ENCODE results near the gene CHAT. TPM values are rescaled to one million over a fixed set of nuclear protein-coding genes. Genes with fewer than 3 reads are reported as not detected.

CHAT gene
- total RNA-seq, 1 experiment from 2014 or later, result 0.18 TPM

- Mint-ChIP-seq H3K27ac (ENCODE audit: unreplicated experiment) (no peak overlapping the region), H3K27me3 (ENCODE audit: insufficient read depth, unreplicated experiment) (peaks cover 6% of the 10 kb centered on the region), H3K9me3 (ENCODE audit: unreplicated experiment) (no peaks in the 10 kb centered on the region), H3K36me3 (ENCODE audit: insufficient read depth, unreplicated experiment) (no peaks in the 10 kb centered on the region), H3K4me3 (ENCODE audit: unreplicated experiment) (no peak overlapping the region), H3K4me1 (ENCODE audit: low read depth, unreplicated experiment) (no peaks in the 10 kb centered on the region)
- no peaks in the 10 kb centered on the region for H3K36me3 ChIP-seq (ENCODE audit: control insufficient read depth, insufficient read depth, low read length)
- POLR2A ChIA-PET, result no interaction called here
- CTCF ChIA-PET, result no interaction called here
- intact Hi-C loops (cut with micrococcal nuclease; ENCODE audit: unreplicated experiment), result no loop called here
- no peaks in the 10 kb centered on the region for H3K9me3 ChIP-seq
- no peak for DNase-seq
- no peak overlapping the region for H3K4me3 ChIP-seq (ENCODE audit: low read depth, low read length)
- H3K4me1 ChIP-seq, result no peaks in the 10 kb centered on the region
- H3K27me3 ChIP-seq (replicated peaks; ENCODE audit: control insufficient read depth, insufficient read depth, low read length), result no peaks in the 10 kb centered on the region
- TF ChIP-seq, protein P1, sequence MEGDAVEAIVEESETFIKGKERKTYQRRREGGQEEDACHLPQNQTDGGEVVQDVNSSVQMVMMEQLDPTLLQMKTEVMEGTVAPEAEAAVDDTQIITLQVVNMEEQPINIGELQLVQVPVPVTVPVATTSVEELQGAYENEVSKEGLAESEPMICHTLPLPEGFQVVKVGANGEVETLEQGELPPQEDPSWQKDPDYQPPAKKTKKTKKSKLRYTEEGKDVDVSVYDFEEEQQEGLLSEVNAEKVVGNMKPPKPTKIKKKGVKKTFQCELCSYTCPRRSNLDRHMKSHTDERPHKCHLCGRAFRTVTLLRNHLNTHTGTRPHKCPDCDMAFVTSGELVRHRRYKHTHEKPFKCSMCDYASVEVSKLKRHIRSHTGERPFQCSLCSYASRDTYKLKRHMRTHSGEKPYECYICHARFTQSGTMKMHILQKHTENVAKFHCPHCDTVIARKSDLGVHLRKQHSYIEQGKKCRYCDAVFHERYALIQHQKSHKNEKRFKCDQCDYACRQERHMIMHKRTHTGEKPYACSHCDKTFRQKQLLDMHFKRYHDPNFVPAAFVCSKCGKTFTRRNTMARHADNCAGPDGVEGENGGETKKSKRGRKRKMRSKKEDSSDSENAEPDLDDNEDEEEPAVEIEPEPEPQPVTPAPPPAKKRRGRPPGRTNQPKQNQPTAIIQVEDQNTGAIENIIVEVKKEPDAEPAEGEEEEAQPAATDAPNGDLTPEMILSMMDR (IDR thresholded peaks at IDR 0.05; ENCODE audit: insufficient read depth in 1 of 2, low read depth in 1 of 2, low read length in 1 of 2, severe bottlenecking in 1 of 2, unreplicated experiment in 1 of 2), result no peak
- no TSS peak for BruUV-seq (replicated peaks)
These were observed 97.1 kb downstream of the CHAT start for GRCh38 chr10:49710966-49711365.

DNA sequence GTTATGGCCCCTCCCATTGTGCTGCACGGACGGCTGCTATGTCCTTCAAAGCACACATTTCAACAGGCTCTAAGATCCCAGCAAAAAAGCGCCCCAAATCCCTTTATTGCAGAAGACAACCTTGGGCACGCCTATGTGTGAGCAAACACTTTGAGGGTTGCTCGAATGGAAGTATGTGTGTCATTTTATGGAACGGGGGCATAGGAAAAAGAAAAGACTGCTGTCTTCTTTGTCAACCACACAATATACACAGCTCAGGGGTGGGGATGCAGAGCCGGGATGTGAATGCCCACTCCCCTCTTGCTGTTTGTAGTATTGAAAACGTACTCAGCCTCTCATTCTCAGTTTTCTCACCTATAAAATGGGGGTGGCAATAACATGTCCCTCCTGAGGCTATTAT, 97.6 kb downstream of the CHAT start:
- no peaks in the 10 kb centered on the region for H3K27me3 ChIP-seq (replicated peaks; ENCODE audit: control insufficient read depth, insufficient read depth, low read length)
- ChIA-PET CTCF (no interaction called here), POLR2A (no interaction called here)
- TF ChIP-seq, protein P1 (IDR thresholded peaks at IDR 0.05; ENCODE audit: insufficient read depth in 1 of 2, low read depth in 1 of 2, low read length in 1 of 2, severe bottlenecking in 1 of 2, unreplicated experiment in 1 of 2), result no peak
- H3K36me3 ChIP-seq (ENCODE audit: control insufficient read depth, insufficient read depth, low read length), result no peaks in the 10 kb centered on the region
- Mint-ChIP-seq H3K27ac (ENCODE audit: unreplicated experiment) (no peak overlapping the region), H3K9me3 (ENCODE audit: unreplicated experiment) (no peaks in the 10 kb centered on the region), H3K4me3 (ENCODE audit: unreplicated experiment) (no peak overlapping the region), H3K4me1 (ENCODE audit: low read depth, unreplicated experiment) (no peaks in the 10 kb centered on the region), H3K27me3 (ENCODE audit: insufficient read depth, unreplicated experiment) (peaks cover 5% of the 10 kb centered on the region), H3K36me3 (ENCODE audit: insufficient read depth, unreplicated experiment) (no peaks in the 10 kb centered on the region)
- no TSS peak for BruUV-seq (replicated peaks)
- no peak overlapping the region for H3K4me3 ChIP-seq (ENCODE audit: low read depth, low read length)
- intact Hi-C loops (cut with micrococcal nuclease; ENCODE audit: unreplicated experiment), result no loop called here
- no peaks in the 10 kb centered on the region for H3K9me3 ChIP-seq
- H3K4me1 ChIP-seq, result no peaks in the 10 kb centered on the region
- no peak for DNase-seq

DNA sequence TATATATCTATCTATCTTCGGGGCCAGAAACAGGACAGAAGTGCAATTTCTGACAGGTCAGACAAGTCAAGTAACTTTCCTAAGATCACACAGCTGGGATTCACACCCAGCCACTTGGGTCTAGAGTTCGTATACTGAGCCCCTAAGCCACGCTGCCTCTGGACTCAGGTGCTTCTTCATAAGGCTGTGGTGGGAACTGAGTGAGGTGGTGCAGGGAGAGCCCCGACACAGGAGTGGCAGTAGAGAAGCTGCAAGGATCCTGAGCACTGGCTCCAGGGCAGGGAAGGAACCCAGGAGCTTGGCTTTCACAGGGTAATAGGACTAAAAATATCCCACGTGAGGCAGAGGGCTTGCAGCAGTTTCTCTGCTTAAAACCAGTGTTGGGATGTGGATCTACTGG, 99.4 kb downstream of the CHAT start:
- POLR2A ChIA-PET, result no interaction called here
- TF ChIP-seq, protein P1 (IDR thresholded peaks at IDR 0.05; ENCODE audit: insufficient read depth in 1 of 2, low read depth in 1 of 2, low read length in 1 of 2, severe bottlenecking in 1 of 2, unreplicated experiment in 1 of 2), result no peak
- Histone ChIP-seq H3K27me3 (replicated peaks; ENCODE audit: control insufficient read depth, insufficient read depth, low read length) (no peaks in the 10 kb centered on the region), H3K4me1 (no peaks in the 10 kb centered on the region), H3K9me3 (no peaks in the 10 kb centered on the region), H3K4me3 (ENCODE audit: low read depth, low read length) (no peak overlapping the region), H3K36me3 (ENCODE audit: control insufficient read depth, insufficient read depth, low read length) (no peaks in the 10 kb centered on the region)
- H3K4me1 Mint-ChIP-seq (ENCODE audit: low read depth, unreplicated experiment), result no peaks in the 10 kb centered on the region
- peak in 1 of 2 experiments; percentile 25 for DNase-seq
- H3K4me3 Mint-ChIP-seq (ENCODE audit: unreplicated experiment), result no peak overlapping the region
- H3K27ac Mint-ChIP-seq (ENCODE audit: unreplicated experiment), result no peak overlapping the region
- no TSS peak for BruUV-seq (replicated peaks)
- no peaks in the 10 kb centered on the region for H3K9me3 Mint-ChIP-seq (ENCODE audit: unreplicated experiment)
- CTCF ChIA-PET, result no interaction called here
- H3K36me3 Mint-ChIP-seq (ENCODE audit: insufficient read depth, unreplicated experiment), result no peaks in the 10 kb centered on the region
- intact Hi-C loops (cut with micrococcal nuclease; ENCODE audit: unreplicated experiment), result no loop called here
- H3K27me3 Mint-ChIP-seq (ENCODE audit: insufficient read depth, unreplicated experiment), result peaks cover 11% of the 10 kb centered on the region

Other genes starting within 250 kb of the CHAT start
- not detected in 2 replicates for gene DRGX, start 217.9 kb upstream of the CHAT start, total RNA-seq (2022)
- gene ERCC6, start 74.9 kb upstream of the CHAT start, total RNA-seq (2022), result 30.2 and 32.0 TPM in 2 replicates
- gene SLC18A3, start 3.7 kb upstream of the CHAT start, total RNA-seq (2022), result not detected in 2 replicates
- gene C10orf53, start 65.6 kb downstream of the CHAT start, total RNA-seq (2022), result not detected in 2 replicates
- gene OGDHL, start 148.3 kb downstream of the CHAT start, total RNA-seq (2022), result 21.4 and 23.9 TPM in 2 replicates

Measured in Caco-2 (cell line).